Testis (tissue), 3 donors: ENCODE results near the gene FSTL4. TPM values are rescaled to one million over a fixed set of nuclear protein-coding genes. Genes with fewer than 3 reads are reported as not detected.

ENCODE experiments used
- DNase-seq: peaks from one replicate; pipeline ENCODE4 v3.0.0-alpha.2; 2019
- H3K27ac ChIP-seq, 2 donors: fragments of 200-600 bp; sonication (generic); one replicate each; pipeline ENCODE4 v1.5.1; 2019
- H3K27me3 ChIP-seq: fragments of 200-600 bp; sonication (generic); one replicate; pipeline ENCODE4 v1.5.1; 2019
- H3K36me3 ChIP-seq: fragments of 200-600 bp; sonication (generic); one replicate; pipeline ENCODE4 v1.5.1; 2017; ENCODE audit warnings: low read depth; ENCODE audit errors: missing control alignments
- H3K4me1 ChIP-seq: fragments of 200-600 bp; sonication (generic); one replicate; pipeline ENCODE4 v1.5.1; 2019
- H3K4me3 ChIP-seq, 2 donors: fragments of 200-600 bp; sonication (generic); one replicate each; pipeline ENCODE4 v1.5.1; 2017 to 2019
- H3K9me3 ChIP-seq: fragments of 200-600 bp; sonication (generic); one replicate; pipeline ENCODE4 v1.5.1; 2017
- CTCF ChIP-seq, 3 experiments: fragments of 450-650 bp in 2 of 3; fragments of 200-600 bp in 1 of 3; sonication (generic) in 1 of 3; IDR thresholded peaks; one replicate each; pipeline ENCODE4 v1.5.1; 2016 to 2019; ENCODE audit warnings: antibody characterized with exemption in 3 of 3, mild to moderate bottlenecking in 2 of 3, moderate library complexity in 1 of 3
- POLR2A ChIP-seq: fragments of 450-650 bp; IDR thresholded peaks from one replicate; pipeline ENCODE4 v1.6.1; 2017; ENCODE audit warnings: antibody characterized with exemption, mild to moderate bottlenecking, moderate library complexity
- WGBS, 2 donors: methylation state at CpG; one replicate each; pipeline ENCODE4 v1.1.5; 2018; 5-methylcytosine and 5-hydroxymethylcytosine counted together
- intact Hi-C: fragments of 100-400 bp; cut with DNase I; formaldehyde crosslinking; loops from one replicate; pipeline ENCODE4 v1.15.1; 2023; ENCODE audit warnings: low total_unique reads
- polyA plus RNA-seq: library from polyadenylated mRNA; stranded (reverse); fragments of 350-450 nt; fragmentation: Illumina TruSeq; extraction: RNeasy Lipid Tissue Mini Kit (QIAGEN cat#74804); gene quantifications from one replicate; pipeline ENCODE4 v1.2.3, GENCODE V29; 2014; ENCODE audit warnings: low read depth, low replicate concordance; ENCODE audit not compliant: insufficient read depth
- total RNA-seq, 2 donors: library from RNA; depleted of rRNA; stranded (reverse); fragments of >200 nt; gene quantifications; one replicate each; pipeline ENCODE4 v1.2.3, GENCODE V29; 2016

The FSTL4 gene
- total and polyA plus RNA-seq, 3 donors from 2014 or later, result 7.1 to 8.6 (median 7.4) TPM

GRCh38 chr5:133526368-133526767 lies 86.0 kb downstream of the FSTL4 start:
- no peaks in the 10 kb centered on the region for H3K9me3 ChIP-seq
- no peaks in the 10 kb centered on the region for H3K36me3 ChIP-seq
- no peak overlapping the region for H3K27ac ChIP-seq
- H3K4me3 ChIP-seq, result no peak overlapping the region
- H3K4me1 ChIP-seq, result no peaks in the 10 kb centered on the region
- intact Hi-C loops, result no loop called here
- WGBS, 2 donors, result 86 to 92% methylated on average over 7 of the region's 7 CpGs
- DNase-seq, result no peak
- no peaks in the 10 kb centered on the region for H3K27me3 ChIP-seq
- no peak for TF ChIP-seq POLR2A
- TF ChIP-seq CTCF (IDR thresholded peaks at IDR 0.05), result no peak

- no peak overlapping the region for H3K4me3 ChIP-seq
- intact Hi-C loops, result no loop called here
- DNase-seq, result no peak
- H3K27ac ChIP-seq, result no peak overlapping the region
- no peak for TF ChIP-seq POLR2A
- TF ChIP-seq CTCF (IDR thresholded peaks at IDR 0.05), result no peak
- H3K9me3 ChIP-seq, result no peaks in the 10 kb centered on the region
- no peaks in the 10 kb centered on the region for H3K27me3 ChIP-seq
- 77 to 86% methylated on average over 2 to 3 of the region's 3 CpGs for WGBS, 2 donors
- no peaks in the 10 kb centered on the region for H3K4me1 ChIP-seq
- no peaks in the 10 kb centered on the region for H3K36me3 ChIP-seq
Observed at GRCh38 chr5:133525126-133525525, 87.2 kb downstream of the FSTL4 start.

- Histone ChIP-seq H3K4me1 (no peaks in the 10 kb centered on the region), H3K27me3 (no peaks in the 10 kb centered on the region), H3K9me3 (no peaks in the 10 kb centered on the region), H3K36me3 (no peaks in the 10 kb centered on the region), H3K27ac (no peak overlapping the region), H3K4me3 (no peak overlapping the region)
- WGBS, 2 donors, result 91 to 93% methylated on average over 3 to 4 of the region's 4 CpGs
- intact Hi-C loops, result no loop called here
- no peak for TF ChIP-seq CTCF (IDR thresholded peaks at IDR 0.05)
- no peak for TF ChIP-seq POLR2A
- DNase-seq, result no peak
Observed at GRCh38 chr5:133524666-133525065, 87.7 kb downstream of the FSTL4 start.

GRCh38 chr5:133523961-133524586 lies 88.3 kb downstream of the FSTL4 start:
- Histone ChIP-seq H3K9me3 (no peaks in the 10 kb centered on the region), H3K27ac (no peak overlapping the region), H3K4me3 (no peak overlapping the region), H3K4me1 (no peaks in the 10 kb centered on the region), H3K36me3 (no peaks in the 10 kb centered on the region), H3K27me3 (no peaks in the 10 kb centered on the region)
- intact Hi-C loops, result no loop called here
- WGBS, 2 donors, result 89 to 92% methylated on average over 12 of the region's 12 CpGs
- DNase-seq, result no peak
- TF ChIP-seq POLR2A (no peak), CTCF (IDR thresholded peaks at IDR 0.05) (no peak)

- H3K9me3 ChIP-seq, result no peaks in the 10 kb centered on the region
- H3K27ac ChIP-seq, result no peak overlapping the region
- H3K4me3 ChIP-seq, result no peak overlapping the region
- H3K4me1 ChIP-seq, result no peaks in the 10 kb centered on the region
- WGBS, 2 donors, result 78 to 90% methylated on average over 9 of the region's 9 CpGs
- no peak for DNase-seq
- no peak for TF ChIP-seq CTCF (IDR thresholded peaks at IDR 0.05)
- TF ChIP-seq POLR2A, result no peak
- intact Hi-C loops, result no loop called here
- no peaks in the 10 kb centered on the region for H3K36me3 ChIP-seq
- H3K27me3 ChIP-seq, result no peaks in the 10 kb centered on the region
Observed at GRCh38 chr5:133523013-133523658, 89.2 kb downstream of the FSTL4 start.
